OCI-LY7 (cell line): ENCODE data around the gene BRDT. TPM values are rescaled to one million over a fixed set of nuclear protein-coding genes. Genes with fewer than 3 reads are reported as not detected.

Source experiments
- BruUV-seq: library from RNA; stranded (reverse); fragments of 400-500 nt; replicated peaks from 2 replicates; lab custom pipeline; 2021; lab: Mats Ljungman, UMichigan
- CTCF ChIA-PET: fragments of 300-600 bp; sonication (Branson Sonifier 250); formaldehyde crosslinking; loops from one replicate; lab custom pipeline; 2022; ENCODE audit warnings: antibody characterized with exemption; ENCODE audit not compliant: unreplicated experiment; lab: Charles Lee
- POLR2A ChIA-PET: fragments of 300-600 bp; sonication (Branson Sonifier 250); formaldehyde crosslinking; loops from one replicate; lab custom pipeline; 2022; ENCODE audit warnings: antibody characterized with exemption; lab: Charles Lee
- DNase-seq: peaks from one replicate; pipeline ENCODE4 v3.0.0-alpha.2; 2015; ENCODE audit warnings: low spot score
- H2AFZ ChIP-seq: fragments of 200-600 bp; sonication (generic), shearing (Covaris generic); 2 replicates; pipeline ENCODE4 v1.6.1; 2014; ENCODE audit warnings: mild to moderate bottlenecking, antibody characterized with exemption, low read length, moderate library complexity
- H3K27ac ChIP-seq: fragments of 200-600 bp; sonication (generic); 2 replicates; pipeline ENCODE4 v1.5.1; 2014; ENCODE audit warnings: mixed run types, low read depth, mild to moderate bottlenecking, moderate library complexity, low read length, inconsistent platforms; ENCODE audit not compliant: poor library complexity, severe bottlenecking
- H3K36me3 ChIP-seq: fragments of 200-600 bp; sonication (generic); 2 replicates; pipeline ENCODE4 v1.6.1; 2014; ENCODE audit warnings: mild to moderate bottlenecking, antibody characterized with exemption, low read length, moderate library complexity, mixed read lengths; ENCODE audit not compliant: insufficient read depth
- H3K4me1 ChIP-seq: fragments of 200-600 bp; sonication (generic); 2 replicates; pipeline ENCODE4 v1.5.1; 2014; ENCODE audit warnings: mild to moderate bottlenecking, low read length; ENCODE audit not compliant: insufficient read depth, poor library complexity, severe bottlenecking
- H3K4me2 ChIP-seq: fragments of 200-600 bp; sonication (generic); 2 replicates; pipeline ENCODE4 v1.6.1; 2014; ENCODE audit warnings: mild to moderate bottlenecking, low read length
- H3K4me3 ChIP-seq: fragments of 200-600 bp; sonication (generic); 2 replicates; pipeline ENCODE4 v1.5.1; 2014; ENCODE audit warnings: mild to moderate bottlenecking, low read depth, low read length; ENCODE audit not compliant: poor library complexity, severe bottlenecking
- H3K79me2 ChIP-seq: fragments of 200-600 bp; sonication (generic); 2 replicates; pipeline ENCODE4 v1.6.1; 2016; ENCODE audit warnings: low read depth, mild to moderate bottlenecking, low read length, moderate library complexity, mixed read lengths; ENCODE audit not compliant: insufficient read depth
- H3K9me2 ChIP-seq: fragments of 200-600 bp; sonication (generic); 2 replicates; pipeline ENCODE4 v1.6.1; 2016; ENCODE audit warnings: mild to moderate bottlenecking, low read length, mixed read lengths; ENCODE audit not compliant: insufficient read depth
- H3K9me3 ChIP-seq: fragments of 200-600 bp; sonication (generic); 2 replicates; pipeline ENCODE4 v1.6.1; 2014; ENCODE audit warnings: mild to moderate bottlenecking, mixed run types, low read length, mixed read lengths
- H4K20me1 ChIP-seq: fragments of 200-600 bp; sonication (generic); 2 replicates; pipeline ENCODE4 v1.6.1; 2014; ENCODE audit warnings: mild to moderate bottlenecking, antibody characterized with exemption, low read length, moderate library complexity, mixed read lengths; ENCODE audit not compliant: insufficient read depth
- EZH2phosphoT487 ChIP-seq: fragments of 200-600 bp; sonication (generic); IDR thresholded peaks from 2 replicates; pipeline ENCODE4 v1.6.1; 2018; ENCODE audit warnings: low read depth, borderline replicate concordance, mild to moderate bottlenecking, mixed run types, antibody characterized with exemption, low read length, moderate library complexity, mixed read lengths
- intact Hi-C: fragments of 100-400 bp; cut with micrococcal nuclease; formaldehyde crosslinking; loops from one replicate; pipeline ENCODE4 v1.10.0; 2022; ENCODE audit not compliant: unreplicated experiment
- total RNA-seq, 2 experiments: library from RNA; depleted of rRNA in 1 of 2; stranded (reverse); fragments of >200 nt in 1 of 2; shearing (Covaris generic) in 1 of 2; gene quantifications; 2 replicates each; pipeline ENCODE4 v1.2.3, GENCODE V29; 2014 to 2022
- TF ChIP-seq, protein P1 (sequence below): fragments of 200-600 bp; sonication (generic); conservative IDR thresholded peaks from 2 replicates; pipeline ENCODE4 v1.5.1; 2014; ENCODE audit warnings: mild to moderate bottlenecking, antibody characterized with exemption, low read length, moderate library complexity, mixed read lengths

Gene BRDT
- total RNA-seq, 2 experiments from 2014 or later = not detected

DNA sequence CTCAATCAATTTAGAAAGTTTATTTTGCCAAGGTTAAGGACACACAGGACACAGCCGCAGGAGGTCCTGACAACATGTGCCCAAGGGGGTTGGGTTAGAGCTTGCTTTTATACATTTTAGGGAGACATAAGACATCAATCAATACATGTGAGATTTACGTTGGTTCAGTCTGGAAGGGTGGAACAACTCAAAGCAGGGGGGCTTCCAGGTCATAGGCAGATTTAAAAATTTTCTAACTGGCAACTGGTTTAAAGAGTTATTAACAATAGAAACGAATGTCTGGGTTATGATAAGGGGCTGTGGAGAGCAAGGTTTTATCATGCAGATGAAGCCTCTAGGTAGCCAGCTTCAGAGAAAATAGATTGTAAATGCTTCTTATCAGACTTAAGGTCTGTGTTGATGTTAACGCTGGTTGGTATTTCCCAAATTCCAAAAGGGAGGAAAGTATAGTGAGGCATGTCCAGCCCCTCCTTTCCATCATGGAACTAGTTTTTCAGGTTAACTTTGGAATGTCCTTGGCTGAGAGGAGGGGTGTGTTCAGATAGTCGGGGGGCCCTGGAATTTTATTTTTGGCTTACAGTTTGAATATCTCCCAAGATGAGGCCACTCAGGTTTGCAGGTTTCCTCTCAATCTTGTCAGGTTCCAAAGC lies 32.3 kb upstream of the BRDT start:
- Histone ChIP-seq H3K79me2 (no peaks in the 10 kb centered on the region), H3K9me2 (no peaks in the 10 kb centered on the region), H3K36me3 (no peaks in the 10 kb centered on the region), H3K9me3 (no peaks in the 10 kb centered on the region), H3K4me2 (no peak overlapping the region), H2AFZ (no peak overlapping the region), H4K20me1 (no peaks in the 10 kb centered on the region), H3K4me1 (no peaks in the 10 kb centered on the region), H3K4me3 (no peak overlapping the region), H3K27ac (no peak overlapping the region)
- intact Hi-C loops = no loop called here
- POLR2A ChIA-PET = interaction anchor here (0.6 kb wide), 2 partner anchors 375 to 687 kb away, joined by 3 to 4 read pairs; no protein-coding TSS in a partner anchor
- no TSS peak for BruUV-seq
- no peak for DNase-seq
- CTCF ChIA-PET = no interaction called here
- no peak for TF ChIP-seq EZH2phosphoT487
- TF ChIP-seq, protein P1, sequence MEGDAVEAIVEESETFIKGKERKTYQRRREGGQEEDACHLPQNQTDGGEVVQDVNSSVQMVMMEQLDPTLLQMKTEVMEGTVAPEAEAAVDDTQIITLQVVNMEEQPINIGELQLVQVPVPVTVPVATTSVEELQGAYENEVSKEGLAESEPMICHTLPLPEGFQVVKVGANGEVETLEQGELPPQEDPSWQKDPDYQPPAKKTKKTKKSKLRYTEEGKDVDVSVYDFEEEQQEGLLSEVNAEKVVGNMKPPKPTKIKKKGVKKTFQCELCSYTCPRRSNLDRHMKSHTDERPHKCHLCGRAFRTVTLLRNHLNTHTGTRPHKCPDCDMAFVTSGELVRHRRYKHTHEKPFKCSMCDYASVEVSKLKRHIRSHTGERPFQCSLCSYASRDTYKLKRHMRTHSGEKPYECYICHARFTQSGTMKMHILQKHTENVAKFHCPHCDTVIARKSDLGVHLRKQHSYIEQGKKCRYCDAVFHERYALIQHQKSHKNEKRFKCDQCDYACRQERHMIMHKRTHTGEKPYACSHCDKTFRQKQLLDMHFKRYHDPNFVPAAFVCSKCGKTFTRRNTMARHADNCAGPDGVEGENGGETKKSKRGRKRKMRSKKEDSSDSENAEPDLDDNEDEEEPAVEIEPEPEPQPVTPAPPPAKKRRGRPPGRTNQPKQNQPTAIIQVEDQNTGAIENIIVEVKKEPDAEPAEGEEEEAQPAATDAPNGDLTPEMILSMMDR = no peak

DNA sequence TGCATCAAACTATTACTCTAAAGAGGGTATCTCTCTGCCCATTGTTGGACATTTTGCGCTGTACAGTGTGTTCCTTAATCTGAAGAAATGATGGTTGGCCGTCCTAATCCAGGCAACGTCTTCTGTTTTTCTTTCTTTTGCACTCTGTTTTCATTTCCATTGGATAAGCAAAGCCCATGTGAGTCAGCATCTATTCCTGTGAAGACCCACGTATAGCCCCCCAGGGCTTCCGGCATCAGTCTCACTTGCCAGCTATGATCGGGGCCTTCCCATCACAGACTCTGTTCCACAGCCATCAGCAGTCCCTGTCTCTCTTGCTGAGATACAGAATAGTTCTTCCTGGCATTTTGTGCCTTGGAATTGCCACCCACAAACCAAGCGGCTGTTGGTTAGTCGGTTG lies 29.2 kb upstream of the BRDT start:
- Histone ChIP-seq H3K4me3 (no peak overlapping the region), H3K27ac (no peak overlapping the region), H3K36me3 (no peaks in the 10 kb centered on the region), H2AFZ (no peak overlapping the region), H3K4me2 (no peak overlapping the region), H4K20me1 (no peaks in the 10 kb centered on the region), H3K9me3 (no peaks in the 10 kb centered on the region), H3K4me1 (no peaks in the 10 kb centered on the region), H3K9me2 (no peaks in the 10 kb centered on the region), H3K79me2 (no peaks in the 10 kb centered on the region)
- TF ChIP-seq EZH2phosphoT487 = no peak
- TF ChIP-seq, protein P1 = no peak
- ChIA-PET POLR2A (interaction anchor here (0.5 kb wide), 2 partner anchors 401 to 450 kb away, joined by 3 read pairs; no protein-coding TSS in a partner anchor), CTCF (no interaction called here)
- intact Hi-C loops = loop anchor here (10.0 kb wide), 1 partner anchor 515 kb away; the partner anchor contains the start of gene HFM1
- no TSS peak for BruUV-seq
- no peak for DNase-seq

DNA sequence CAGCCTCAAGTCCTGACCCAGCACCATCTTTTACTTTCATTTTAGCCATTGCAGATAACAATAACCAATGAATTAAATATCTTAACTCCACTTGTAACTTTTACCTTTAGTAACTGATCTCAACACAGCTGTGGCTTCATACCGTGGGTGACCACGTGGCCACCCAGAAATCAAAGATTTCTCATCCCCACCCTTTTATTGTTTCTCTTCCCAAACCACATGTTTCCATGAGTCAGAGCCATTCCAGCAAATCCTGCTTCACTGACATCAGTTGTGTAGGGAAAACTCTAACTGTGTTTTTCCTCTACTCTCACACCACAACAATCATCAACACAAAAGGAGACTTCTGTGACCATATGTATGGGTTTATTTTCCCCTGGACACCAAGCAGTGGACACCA lies 25.1 kb upstream of the BRDT start:
- Histone ChIP-seq H3K36me3 (no peaks in the 10 kb centered on the region), H2AFZ (no peak overlapping the region), H3K4me3 (no peak overlapping the region), H3K4me1 (no peaks in the 10 kb centered on the region), H3K79me2 (no peaks in the 10 kb centered on the region), H3K9me3 (no peaks in the 10 kb centered on the region), H3K9me2 (no peaks in the 10 kb centered on the region), H3K27ac (no peak overlapping the region), H4K20me1 (no peaks in the 10 kb centered on the region), H3K4me2 (no peak overlapping the region)
- ChIA-PET POLR2A (no interaction called here), CTCF (no interaction called here)
- no peak for DNase-seq
- no peak for TF ChIP-seq EZH2phosphoT487
- TF ChIP-seq, protein P1 = no peak
- no TSS peak for BruUV-seq
- intact Hi-C loops = loop anchor here (10.0 kb wide), 1 partner anchor 519 kb away; the partner anchor contains the start of gene HFM1
